Measurements from ENCODE around the gene SSH2. TPM values are rescaled to one million over a fixed set of nuclear protein-coding genes. Genes with fewer than 3 reads are reported as not detected.
A peak's percentile ranks its signal among the peaks of the same experiment; 100 is the strongest.

Gene SSH2
- total and polyA plus RNA-seq, 2 donors from 2014 or later = 19.7 to 62.5 TPM

DNA sequence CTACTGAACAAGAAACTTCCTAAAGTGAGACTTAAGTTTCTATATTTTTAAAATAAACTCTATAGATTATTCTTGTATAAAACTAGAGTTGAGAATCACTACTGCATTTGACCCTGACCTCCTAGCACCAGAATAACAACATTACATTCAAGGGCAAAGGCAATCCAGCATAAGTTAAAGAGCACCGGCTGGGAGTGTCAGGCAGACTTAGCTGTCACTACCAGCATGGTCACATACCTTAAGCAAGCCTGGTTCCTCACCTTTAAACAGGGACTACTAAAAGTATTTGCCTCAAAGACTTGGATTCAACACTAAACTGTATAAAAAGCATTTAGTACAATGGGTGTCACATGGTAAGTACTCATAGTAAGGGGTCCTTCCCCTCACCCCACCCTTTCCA is 90.4 kb downstream of the SSH2 start:
- no peak for FAIRE-seq

DNA sequence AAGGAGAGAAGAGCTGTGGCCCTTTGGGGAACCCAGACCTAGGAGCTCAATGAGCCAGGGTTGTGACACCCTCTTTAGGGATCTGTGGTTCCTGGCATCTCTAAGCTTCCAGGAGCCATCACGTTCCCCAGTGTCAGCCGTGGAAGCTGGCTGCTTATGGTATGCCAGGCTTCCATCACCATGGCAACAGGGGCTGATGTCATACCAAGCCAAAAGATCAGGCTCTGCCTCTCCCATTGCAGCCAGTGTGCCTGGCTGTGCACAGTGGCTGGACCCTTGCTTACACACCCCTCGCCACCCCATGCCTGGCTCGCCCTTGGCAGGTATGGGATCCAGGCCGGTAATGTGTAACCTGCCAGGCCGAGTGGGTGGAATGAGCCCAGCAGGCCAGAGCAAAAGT is 91.1 kb downstream of the SSH2 start:
- intact Hi-C loops (cut with DNase I) = no loop called here
- Histone ChIP-seq H3K27me3 (ENCODE audit: control insufficient read depth, insufficient read depth, low read length) (no peaks in the 10 kb centered on the region), H3K4me3 (ENCODE audit: low read length in 3 of 3) (no peak overlapping the region), H3K36me3 (ENCODE audit: control insufficient read depth in 2 of 3, insufficient read depth in 3 of 3, low read length in 3 of 3) (no peaks in the 10 kb centered on the region), H3K4me1 (ENCODE audit: control insufficient read depth in 2 of 3, insufficient read depth in 2 of 3, low read depth in 1 of 3, low read length in 3 of 3) (no peaks in the 10 kb centered on the region), H3K9ac (ENCODE audit: low read length in 3 of 3) (no peak overlapping the region), H3K9me3 (ENCODE audit: control insufficient read depth in 2 of 3, insufficient read depth in 1 of 3, low read length in 3 of 3) (no peaks in the 10 kb centered on the region), H3K27ac (ENCODE audit: low read depth in 2 of 2, low read length in 2 of 2) (no peak overlapping the region)
- TF ChIP-seq, protein P1, sequence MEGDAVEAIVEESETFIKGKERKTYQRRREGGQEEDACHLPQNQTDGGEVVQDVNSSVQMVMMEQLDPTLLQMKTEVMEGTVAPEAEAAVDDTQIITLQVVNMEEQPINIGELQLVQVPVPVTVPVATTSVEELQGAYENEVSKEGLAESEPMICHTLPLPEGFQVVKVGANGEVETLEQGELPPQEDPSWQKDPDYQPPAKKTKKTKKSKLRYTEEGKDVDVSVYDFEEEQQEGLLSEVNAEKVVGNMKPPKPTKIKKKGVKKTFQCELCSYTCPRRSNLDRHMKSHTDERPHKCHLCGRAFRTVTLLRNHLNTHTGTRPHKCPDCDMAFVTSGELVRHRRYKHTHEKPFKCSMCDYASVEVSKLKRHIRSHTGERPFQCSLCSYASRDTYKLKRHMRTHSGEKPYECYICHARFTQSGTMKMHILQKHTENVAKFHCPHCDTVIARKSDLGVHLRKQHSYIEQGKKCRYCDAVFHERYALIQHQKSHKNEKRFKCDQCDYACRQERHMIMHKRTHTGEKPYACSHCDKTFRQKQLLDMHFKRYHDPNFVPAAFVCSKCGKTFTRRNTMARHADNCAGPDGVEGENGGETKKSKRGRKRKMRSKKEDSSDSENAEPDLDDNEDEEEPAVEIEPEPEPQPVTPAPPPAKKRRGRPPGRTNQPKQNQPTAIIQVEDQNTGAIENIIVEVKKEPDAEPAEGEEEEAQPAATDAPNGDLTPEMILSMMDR (IDR thresholded peaks at IDR 0.05; ENCODE audit: borderline replicate concordance, extremely low read depth, insufficient read depth) = no peak
- DNase-seq (peak in 4 of 5 donors; percentile 47 to 58 (median 52)), FAIRE-seq (no peak)

More for the DNA sequence above, 90.4 kb downstream of the SSH2 start:
- H3K27me3 ChIP-seq (ENCODE audit: control insufficient read depth, insufficient read depth, low read length) = no peaks in the 10 kb centered on the region
- no peak overlapping the region for H3K4me3 ChIP-seq (ENCODE audit: low read length in 3 of 3)
- peaks cover 0 to 4% (median 4%) of the 10 kb centered on the region in 3 donors for H3K4me1 ChIP-seq (ENCODE audit: control insufficient read depth in 2 of 3, insufficient read depth in 2 of 3, low read depth in 1 of 3, low read length in 3 of 3)
- no peaks in the 10 kb centered on the region for H3K36me3 ChIP-seq (ENCODE audit: control insufficient read depth in 2 of 3, insufficient read depth in 3 of 3, low read length in 3 of 3)
- no peak overlapping the region for H3K27ac ChIP-seq (ENCODE audit: low read depth in 2 of 2, low read length in 2 of 2)
- no peak for DNase-seq
- TF ChIP-seq, protein P1 (IDR thresholded peaks at IDR 0.05; ENCODE audit: borderline replicate concordance, extremely low read depth, insufficient read depth) = no peak
- intact Hi-C loops (cut with DNase I) = no loop called here
- H3K9me3 ChIP-seq (ENCODE audit: control insufficient read depth in 2 of 3, insufficient read depth in 1 of 3, low read length in 3 of 3) = no peaks in the 10 kb centered on the region
- no peak overlapping the region for H3K9ac ChIP-seq (ENCODE audit: low read length in 3 of 3)

DNA sequence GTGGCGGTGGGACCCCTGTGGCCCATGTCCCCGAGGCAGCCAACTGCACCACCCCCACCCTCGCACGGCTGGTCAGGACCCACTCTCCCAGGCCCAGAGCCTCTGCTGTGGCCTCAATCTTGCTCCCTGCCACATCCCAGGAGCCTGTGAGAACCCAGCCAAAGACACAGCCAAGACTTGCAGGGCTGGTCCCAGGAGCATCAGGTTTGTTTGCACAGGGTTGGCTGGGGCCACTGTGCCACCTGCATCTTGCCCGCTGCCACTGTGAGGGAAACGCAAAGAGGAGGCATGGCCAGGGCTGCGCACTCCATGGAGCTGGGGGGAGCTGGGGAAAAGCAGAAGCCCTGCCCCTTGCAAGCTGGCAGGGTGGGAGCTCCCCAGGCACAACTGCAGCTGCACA is 92.5 kb downstream of the SSH2 start:
- TF ChIP-seq, protein P1 (IDR thresholded peaks at IDR 0.05; ENCODE audit: borderline replicate concordance, extremely low read depth, insufficient read depth) = no peak
- intact Hi-C loops (cut with DNase I) = no loop called here
- no peaks in the 10 kb centered on the region for H3K36me3 ChIP-seq (ENCODE audit: control insufficient read depth in 2 of 3, insufficient read depth in 3 of 3, low read length in 3 of 3)
- no peaks in the 10 kb centered on the region for H3K4me1 ChIP-seq (ENCODE audit: control insufficient read depth in 2 of 3, insufficient read depth in 2 of 3, low read depth in 1 of 3, low read length in 3 of 3)
- no peak overlapping the region for H3K27ac ChIP-seq (ENCODE audit: low read depth in 2 of 2, low read length in 2 of 2)
- no peaks in the 10 kb centered on the region for H3K27me3 ChIP-seq (ENCODE audit: control insufficient read depth, insufficient read depth, low read length)
- no peaks in the 10 kb centered on the region for H3K9me3 ChIP-seq (ENCODE audit: control insufficient read depth in 2 of 3, insufficient read depth in 1 of 3, low read length in 3 of 3)
- H3K9ac ChIP-seq (ENCODE audit: low read length in 3 of 3) = no peak overlapping the region
- H3K4me3 ChIP-seq (ENCODE audit: low read length in 3 of 3) = no peak overlapping the region
- DNase-seq = no peak
- FAIRE-seq = no peak

DNA sequence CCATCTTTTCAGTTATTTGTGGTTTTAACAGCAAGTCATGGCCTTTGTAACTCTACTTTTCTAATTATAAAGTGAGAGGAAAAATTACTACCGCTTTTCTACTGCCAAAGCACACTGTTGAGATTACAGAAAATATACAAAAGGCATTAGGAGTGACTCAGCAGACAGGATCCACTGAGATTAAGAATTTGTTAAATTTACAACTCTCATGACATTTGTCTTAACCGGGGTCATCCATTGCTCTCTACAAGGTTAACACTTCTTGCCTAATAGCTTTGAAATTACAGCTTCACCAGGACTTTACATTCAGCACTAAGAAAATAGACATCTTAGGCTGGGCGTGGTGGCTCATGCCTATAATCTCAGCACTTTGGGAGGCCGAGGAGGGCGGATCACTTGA is 93.4 kb downstream of the SSH2 start:
- Histone ChIP-seq H3K9ac (ENCODE audit: low read length in 3 of 3) (no peak overlapping the region), H3K9me3 (ENCODE audit: control insufficient read depth in 2 of 3, insufficient read depth in 1 of 3, low read length in 3 of 3) (no peaks in the 10 kb centered on the region), H3K36me3 (ENCODE audit: control insufficient read depth in 2 of 3, insufficient read depth in 3 of 3, low read length in 3 of 3) (no peaks in the 10 kb centered on the region), H3K27ac (ENCODE audit: low read depth in 2 of 2, low read length in 2 of 2) (no peak overlapping the region), H3K27me3 (ENCODE audit: control insufficient read depth, insufficient read depth, low read length) (no peaks in the 10 kb centered on the region), H3K4me1 (ENCODE audit: control insufficient read depth in 2 of 3, insufficient read depth in 2 of 3, low read depth in 1 of 3, low read length in 3 of 3) (no peaks in the 10 kb centered on the region), H3K4me3 (ENCODE audit: low read length in 3 of 3) (no peak overlapping the region)
- FAIRE-seq (no peak), DNase-seq (peak in 1 of 5 donors; percentile 16)
- intact Hi-C loops (cut with DNase I) = no loop called here
- TF ChIP-seq, protein P1 (IDR thresholded peaks at IDR 0.05; ENCODE audit: borderline replicate concordance, extremely low read depth, insufficient read depth) = no peak

Data from kidney (tissue), 14 donors.